ENCODE measurements around the gene PLOD1. TPM values are rescaled to one million over a fixed set of nuclear protein-coding genes. Genes with fewer than 3 reads are reported as not detected.

The PLOD1 gene
- total RNA-seq, 1 donor from 2014 or later, result 104 TPM

GRCh38 chr1:11961230-11961629 is 26.7 kb downstream of the PLOD1 start:
- Histone ChIP-seq H3K36me3 (ENCODE audit: control insufficient read depth, insufficient read depth, low read length) (peaks cover 4% of the 10 kb centered on the region), H3K27me3 (ENCODE audit: control insufficient read depth, insufficient read depth, low read length) (no peaks in the 10 kb centered on the region), H3K4me3 (ENCODE audit: low read depth, low read length) (no peak overlapping the region)
- peak; percentile 26 for DNase-seq (ENCODE audit: low read depth)
- TF ChIP-seq CTCF (IDR thresholded peaks at IDR 0.05; ENCODE audit: insufficient read depth, low read length, poor library complexity, severe bottlenecking), result no peak

GRCh38 chr1:11963622-11964021 is 29.1 kb downstream of the PLOD1 start:
- peaks cover 2% of the 10 kb centered on the region for H3K36me3 ChIP-seq (ENCODE audit: control insufficient read depth, insufficient read depth, low read length)
- DNase-seq (ENCODE audit: low read depth), result no peak
- no peak for TF ChIP-seq CTCF (IDR thresholded peaks at IDR 0.05; ENCODE audit: insufficient read depth, low read length, poor library complexity, severe bottlenecking)
- no peaks in the 10 kb centered on the region for H3K27me3 ChIP-seq (ENCODE audit: control insufficient read depth, insufficient read depth, low read length)
- no peak overlapping the region for H3K4me3 ChIP-seq (ENCODE audit: low read depth, low read length)

GRCh38 chr1:11964656-11965055 is 30.1 kb downstream of the PLOD1 start:
- DNase-seq (ENCODE audit: low read depth), result no peak
- Histone ChIP-seq H3K27me3 (ENCODE audit: control insufficient read depth, insufficient read depth, low read length) (no peaks in the 10 kb centered on the region), H3K36me3 (ENCODE audit: control insufficient read depth, insufficient read depth, low read length) (peaks cover 2% of the 10 kb centered on the region), H3K4me3 (ENCODE audit: low read depth, low read length) (no peak overlapping the region)
- no peak for TF ChIP-seq CTCF (IDR thresholded peaks at IDR 0.05; ENCODE audit: insufficient read depth, low read length, poor library complexity, severe bottlenecking)

GRCh38 chr1:11967028-11967547 is 32.6 kb downstream of the PLOD1 start:
- Histone ChIP-seq H3K36me3 (ENCODE audit: control insufficient read depth, insufficient read depth, low read length) (peaks cover 2% of the 10 kb centered on the region), H3K4me3 (ENCODE audit: low read depth, low read length) (no peak overlapping the region), H3K27me3 (ENCODE audit: control insufficient read depth, insufficient read depth, low read length) (no peaks in the 10 kb centered on the region)
- TF ChIP-seq CTCF (IDR thresholded peaks at IDR 0.05; ENCODE audit: insufficient read depth, low read length, poor library complexity, severe bottlenecking), result peak; percentile 57
- DNase-seq (ENCODE audit: low read depth), result no peak

- Histone ChIP-seq H3K36me3 (ENCODE audit: control insufficient read depth, insufficient read depth, low read length) (no peaks in the 10 kb centered on the region), H3K27me3 (ENCODE audit: control insufficient read depth, insufficient read depth, low read length) (no peaks in the 10 kb centered on the region), H3K4me3 (ENCODE audit: low read depth, low read length) (no peak overlapping the region)
- no peak for TF ChIP-seq CTCF (IDR thresholded peaks at IDR 0.05; ENCODE audit: insufficient read depth, low read length, poor library complexity, severe bottlenecking)
- no peak for DNase-seq (ENCODE audit: low read depth)
Observed at GRCh38 chr1:11970441-11971185, 36.1 kb downstream of the PLOD1 start.

- no peak for DNase-seq (ENCODE audit: low read depth)
- Histone ChIP-seq H3K27me3 (ENCODE audit: control insufficient read depth, insufficient read depth, low read length) (no peaks in the 10 kb centered on the region), H3K4me3 (ENCODE audit: low read depth, low read length) (no peak overlapping the region), H3K36me3 (ENCODE audit: control insufficient read depth, insufficient read depth, low read length) (no peaks in the 10 kb centered on the region)
- TF ChIP-seq CTCF (IDR thresholded peaks at IDR 0.05; ENCODE audit: insufficient read depth, low read length, poor library complexity, severe bottlenecking), result no peak
Observed at GRCh38 chr1:11977625-11978024, 43.1 kb downstream of the PLOD1 start.
